ENCODE measurements around the gene FAM174B.

DNA sequence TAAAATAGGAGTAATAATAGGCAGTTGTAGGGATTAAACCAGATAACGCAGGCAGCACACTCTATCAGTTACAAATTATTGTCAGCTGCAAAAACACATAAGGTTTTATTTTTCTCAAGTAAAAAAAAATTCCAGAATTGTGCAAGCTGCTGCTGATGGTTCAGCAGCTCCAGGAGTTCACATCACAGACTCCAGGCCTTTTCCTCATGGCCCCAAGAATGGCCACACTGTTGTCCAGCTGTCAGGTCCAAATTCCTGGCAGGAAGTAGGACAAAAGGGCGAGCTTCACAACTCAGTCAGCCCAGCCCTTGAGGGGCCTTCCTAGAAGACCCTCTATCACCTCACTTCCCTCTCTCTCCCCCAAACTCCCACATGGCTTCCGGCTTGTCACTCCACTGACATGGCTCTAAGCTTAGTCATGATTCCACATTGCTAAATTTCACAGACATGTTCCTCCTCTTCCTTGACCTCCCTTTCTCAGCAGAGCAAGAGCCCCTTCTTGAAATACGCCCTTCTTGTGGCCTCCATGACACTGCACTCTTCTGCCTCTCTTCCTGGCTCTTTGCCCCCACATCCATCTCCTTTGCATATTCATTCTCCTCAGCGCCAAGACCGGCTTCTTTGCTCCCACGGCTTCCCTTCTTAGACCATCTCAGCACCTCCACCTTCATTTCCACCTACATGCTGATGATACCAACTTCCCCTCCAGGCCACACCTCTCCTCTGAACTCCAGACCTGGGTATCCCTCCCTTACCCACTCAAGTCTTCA is 27.4 kb upstream of the FAM174B start:
- TF ChIP-seq, protein P1, sequence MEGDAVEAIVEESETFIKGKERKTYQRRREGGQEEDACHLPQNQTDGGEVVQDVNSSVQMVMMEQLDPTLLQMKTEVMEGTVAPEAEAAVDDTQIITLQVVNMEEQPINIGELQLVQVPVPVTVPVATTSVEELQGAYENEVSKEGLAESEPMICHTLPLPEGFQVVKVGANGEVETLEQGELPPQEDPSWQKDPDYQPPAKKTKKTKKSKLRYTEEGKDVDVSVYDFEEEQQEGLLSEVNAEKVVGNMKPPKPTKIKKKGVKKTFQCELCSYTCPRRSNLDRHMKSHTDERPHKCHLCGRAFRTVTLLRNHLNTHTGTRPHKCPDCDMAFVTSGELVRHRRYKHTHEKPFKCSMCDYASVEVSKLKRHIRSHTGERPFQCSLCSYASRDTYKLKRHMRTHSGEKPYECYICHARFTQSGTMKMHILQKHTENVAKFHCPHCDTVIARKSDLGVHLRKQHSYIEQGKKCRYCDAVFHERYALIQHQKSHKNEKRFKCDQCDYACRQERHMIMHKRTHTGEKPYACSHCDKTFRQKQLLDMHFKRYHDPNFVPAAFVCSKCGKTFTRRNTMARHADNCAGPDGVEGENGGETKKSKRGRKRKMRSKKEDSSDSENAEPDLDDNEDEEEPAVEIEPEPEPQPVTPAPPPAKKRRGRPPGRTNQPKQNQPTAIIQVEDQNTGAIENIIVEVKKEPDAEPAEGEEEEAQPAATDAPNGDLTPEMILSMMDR (IDR thresholded peaks at IDR 0.05) = no peak
- no peak for TF ChIP-seq POLR2AphosphoS5 (IDR thresholded peaks at IDR 0.05; ENCODE audit: insufficient read depth in 1 of 2, low read depth in 1 of 2)
